Brain microvascular endothelial cell (primary cell): ENCODE data around the gene PICK1.
A peak's percentile ranks its signal among the peaks of the same experiment; 100 is the strongest.

ENCODE experiments used
- DNase-seq: peaks from one replicate; pipeline ENCODE4 v3.0.0-alpha.2; 2020
- H3K27ac ChIP-seq: fragments of 250-450 bp; sonication (Bioruptor Pico); 2 replicates; pipeline ENCODE4 v1.5.1; 2020; ENCODE audit warnings: mild to moderate bottlenecking, moderate library complexity
- H3K27me3 ChIP-seq: fragments of 250-450 bp; sonication (Bioruptor Pico); replicated peaks from 2 replicates; pipeline ENCODE4 v1.5.1; 2020; ENCODE audit warnings: mild to moderate bottlenecking
- H3K36me3 ChIP-seq: fragments of 250-450 bp; sonication (Bioruptor Pico); replicated peaks from 2 replicates; pipeline ENCODE4 v1.5.1; 2020; ENCODE audit warnings: mild to moderate bottlenecking
- H3K4me3 ChIP-seq: 2 replicates; pipeline ENCODE4 v1.5.1; 2011; ENCODE audit warnings: low read depth, mild to moderate bottlenecking, control low read depth, low read length, moderate library complexity
- in situ Hi-C: cut with HindIII; loops from 2 replicates; pipeline ENCODE4 v1.10.0; 2017; ENCODE audit warnings: low sequenced_read_pairs, low pct_ligation_motif_present
- TF ChIP-seq, protein P1 (sequence below): IDR thresholded peaks from 2 replicates; pipeline ENCODE4 v1.5.1; 2011; ENCODE audit warnings: low read depth, mild to moderate bottlenecking, moderate library complexity, low read length, control low read depth, inconsistent platforms; ENCODE audit errors: missing control alignments

Gene PICK1

DNA sequence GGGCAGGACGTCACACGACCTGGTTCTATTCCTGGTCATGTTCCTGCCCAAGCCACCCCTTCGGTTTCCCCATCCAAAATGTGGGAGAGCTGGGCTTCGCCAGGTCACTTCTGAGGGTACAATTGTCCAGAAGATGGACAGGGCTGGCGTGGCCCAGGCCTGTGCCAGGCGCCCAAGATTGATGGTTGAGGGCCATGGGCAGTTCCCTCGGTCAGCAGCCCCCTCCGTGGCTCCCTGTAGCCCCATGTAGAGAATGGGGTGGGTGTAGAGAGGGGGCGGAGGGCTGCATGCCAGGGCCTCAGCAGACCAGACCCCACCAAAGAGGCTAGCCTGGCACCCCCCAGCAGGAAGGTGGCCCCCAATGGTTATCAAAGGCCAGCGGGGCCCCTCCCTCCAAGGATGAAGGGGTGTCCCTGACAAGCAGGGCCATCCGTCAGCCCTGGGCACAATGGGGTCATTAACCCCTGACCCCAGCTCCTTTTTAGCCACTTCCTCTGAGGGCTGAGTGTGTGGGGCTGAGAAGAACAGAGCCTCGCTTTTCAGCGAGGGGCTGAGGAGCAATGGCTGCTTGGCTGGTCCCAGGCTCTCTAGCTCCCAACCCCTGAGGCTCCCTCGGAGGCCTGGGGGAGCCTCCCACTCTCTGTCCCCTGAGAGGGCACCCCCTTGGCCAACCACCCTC is 11.0 kb upstream of the PICK1 start:
- no peak for DNase-seq
- Histone ChIP-seq H3K27ac (no peak overlapping the region), H3K27me3 (no peaks in the 10 kb centered on the region), H3K36me3 (no peaks in the 10 kb centered on the region), H3K4me3 (no peak overlapping the region)
- TF ChIP-seq, protein P1, sequence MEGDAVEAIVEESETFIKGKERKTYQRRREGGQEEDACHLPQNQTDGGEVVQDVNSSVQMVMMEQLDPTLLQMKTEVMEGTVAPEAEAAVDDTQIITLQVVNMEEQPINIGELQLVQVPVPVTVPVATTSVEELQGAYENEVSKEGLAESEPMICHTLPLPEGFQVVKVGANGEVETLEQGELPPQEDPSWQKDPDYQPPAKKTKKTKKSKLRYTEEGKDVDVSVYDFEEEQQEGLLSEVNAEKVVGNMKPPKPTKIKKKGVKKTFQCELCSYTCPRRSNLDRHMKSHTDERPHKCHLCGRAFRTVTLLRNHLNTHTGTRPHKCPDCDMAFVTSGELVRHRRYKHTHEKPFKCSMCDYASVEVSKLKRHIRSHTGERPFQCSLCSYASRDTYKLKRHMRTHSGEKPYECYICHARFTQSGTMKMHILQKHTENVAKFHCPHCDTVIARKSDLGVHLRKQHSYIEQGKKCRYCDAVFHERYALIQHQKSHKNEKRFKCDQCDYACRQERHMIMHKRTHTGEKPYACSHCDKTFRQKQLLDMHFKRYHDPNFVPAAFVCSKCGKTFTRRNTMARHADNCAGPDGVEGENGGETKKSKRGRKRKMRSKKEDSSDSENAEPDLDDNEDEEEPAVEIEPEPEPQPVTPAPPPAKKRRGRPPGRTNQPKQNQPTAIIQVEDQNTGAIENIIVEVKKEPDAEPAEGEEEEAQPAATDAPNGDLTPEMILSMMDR: no peak
- in situ Hi-C loops: no loop called here

DNA sequence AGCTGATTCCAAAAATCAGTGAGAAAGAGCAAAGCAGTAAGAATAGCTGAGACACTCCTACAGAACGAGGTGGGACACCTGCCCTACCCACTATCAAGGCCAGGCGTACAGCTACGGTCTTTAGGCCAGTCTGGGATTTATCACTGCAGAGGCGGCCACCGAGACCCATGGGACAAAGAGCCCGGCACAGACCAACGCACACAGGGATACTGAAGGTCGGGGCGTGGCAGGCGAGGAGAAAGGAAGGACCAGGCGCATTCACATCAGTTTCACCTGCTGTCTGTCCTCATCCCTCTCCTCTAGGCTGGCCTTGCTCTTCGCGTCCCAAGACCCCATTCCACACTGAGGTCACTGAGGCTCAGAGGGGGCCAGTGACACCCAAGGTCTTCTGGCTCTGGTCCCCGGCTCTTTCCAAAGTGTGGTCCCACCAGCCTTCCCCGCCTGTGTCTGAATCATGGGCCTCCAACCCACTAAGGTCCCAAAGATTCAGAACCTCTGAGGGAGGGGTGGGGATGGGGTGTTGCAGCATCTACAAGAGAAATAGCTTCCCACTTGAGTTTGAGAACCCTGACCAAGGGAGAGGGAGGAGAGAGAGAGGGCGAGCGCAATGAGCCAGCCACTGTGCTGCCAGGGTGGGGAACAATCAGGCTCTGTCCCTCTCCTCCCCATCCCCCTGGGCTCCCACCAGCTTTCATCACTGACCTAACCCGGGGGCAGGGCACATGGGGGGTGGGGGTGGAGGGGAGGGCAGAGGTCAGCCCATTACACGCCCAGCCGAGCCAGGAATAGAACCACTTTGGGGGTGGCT is 7.2 kb upstream of the PICK1 start:
- in situ Hi-C loops: no loop called here

DNA sequence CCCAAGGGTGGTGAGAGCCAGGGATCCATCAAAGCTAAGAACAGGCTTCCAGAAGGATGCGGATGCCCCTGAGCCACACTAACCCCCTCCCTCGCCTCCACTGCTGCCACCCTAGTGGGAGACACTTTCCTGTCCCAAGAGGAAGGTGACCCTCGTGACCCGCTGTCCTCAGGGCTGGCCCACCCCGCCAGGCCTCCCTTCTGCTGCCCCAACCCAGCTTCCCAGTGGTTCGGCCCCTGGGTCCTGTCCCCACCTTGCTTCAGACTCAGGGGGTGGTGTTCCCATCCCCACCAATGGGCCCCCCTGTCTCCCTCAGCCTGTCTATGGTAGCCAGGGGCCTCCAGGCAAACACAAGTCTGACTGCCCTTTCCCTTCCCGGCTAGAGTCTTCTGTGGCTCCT is 6.5 kb upstream of the PICK1 start:
- in situ Hi-C loops: no loop called here
- TF ChIP-seq, protein P1: no peak
- H3K36me3 ChIP-seq: no peaks in the 10 kb centered on the region

More for the DNA sequence above, 7.2 kb upstream of the PICK1 start:
- Histone ChIP-seq H3K27ac (no peak overlapping the region), H3K4me3 (no peak overlapping the region), H3K27me3 (no peaks in the 10 kb centered on the region), H3K36me3 (no peaks in the 10 kb centered on the region)
- DNase-seq: no peak
- TF ChIP-seq, protein P1: no peak

DNA sequence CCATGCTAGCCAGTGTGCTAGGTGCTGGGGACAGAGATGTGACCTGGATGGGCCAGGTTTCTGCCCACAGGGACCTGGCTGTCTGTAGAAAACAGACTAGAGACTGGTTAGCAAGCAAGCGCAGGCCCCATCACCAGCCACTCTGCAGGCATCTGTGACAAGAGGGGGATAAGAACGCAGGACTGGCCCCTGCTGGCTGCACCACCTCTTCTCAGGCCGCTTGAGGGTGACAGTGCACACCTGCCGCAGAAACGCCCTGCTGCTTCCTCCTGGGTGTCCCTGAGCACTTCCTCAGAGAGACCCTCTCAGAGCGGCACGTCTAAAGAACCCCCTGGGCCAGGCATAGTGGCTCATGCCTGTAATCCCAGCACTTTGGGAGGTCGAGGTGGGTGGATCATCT is 5.9 kb upstream of the PICK1 start:
- in situ Hi-C loops: no loop called here
- DNase-seq: no peak
- Histone ChIP-seq H3K27ac (no peak overlapping the region), H3K36me3 (no peaks in the 10 kb centered on the region), H3K27me3 (no peaks in the 10 kb centered on the region), H3K4me3 (no peak overlapping the region)
- TF ChIP-seq, protein P1: no peak

More for the DNA sequence above, 6.5 kb upstream of the PICK1 start:
- DNase-seq: no peak
- no peak overlapping the region for H3K4me3 ChIP-seq
- H3K27me3 ChIP-seq: no peaks in the 10 kb centered on the region
- no peak overlapping the region for H3K27ac ChIP-seq

DNA sequence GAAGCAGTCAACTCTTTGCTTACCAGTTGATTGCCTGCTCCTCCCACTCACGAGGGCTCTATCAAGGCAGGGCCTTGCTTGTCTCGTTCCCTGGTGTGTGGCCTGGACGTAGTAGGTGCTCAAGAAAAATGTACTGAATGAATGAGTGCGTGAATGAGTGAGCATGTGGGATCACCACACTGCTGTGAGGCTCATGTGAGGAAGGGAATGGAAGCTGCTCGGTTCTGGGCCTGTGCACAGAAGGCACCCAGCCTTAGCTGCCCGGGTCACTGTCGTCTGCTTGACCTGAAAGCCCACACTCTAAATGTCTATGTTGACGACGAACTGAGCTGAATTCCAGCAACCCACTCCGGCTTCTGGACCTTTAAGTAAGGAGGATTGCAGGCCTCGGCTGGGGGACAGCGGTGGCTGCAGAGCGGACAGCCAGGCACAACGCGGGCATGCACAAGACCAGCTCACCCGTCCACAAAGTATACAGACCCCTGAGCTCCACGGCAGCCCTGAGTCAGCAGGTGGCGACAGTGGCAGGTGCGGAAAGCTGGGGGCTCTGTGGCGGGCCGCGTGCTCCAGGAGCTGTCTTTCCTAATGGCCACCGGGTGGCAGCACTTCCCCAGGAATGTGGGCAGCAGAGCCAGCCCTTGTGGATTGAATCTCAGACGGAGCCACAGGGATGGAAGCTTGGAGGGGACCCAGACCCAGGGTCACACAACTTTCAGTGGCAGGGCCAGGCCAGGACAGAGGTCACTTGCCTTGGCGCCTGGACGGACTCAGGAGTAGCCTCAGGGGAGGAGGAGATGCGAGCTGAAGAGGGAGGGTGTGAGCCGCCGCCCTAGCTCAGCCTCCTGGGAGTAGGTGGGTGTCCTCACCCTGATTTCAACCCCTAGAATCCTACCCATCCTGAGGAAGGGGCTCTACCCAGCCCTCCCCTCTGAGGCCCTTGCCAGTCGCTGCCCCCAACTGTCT is 5.0 kb upstream of the PICK1 start:
- DNase-seq: peak; percentile 47
- no peak overlapping the region for H3K4me3 ChIP-seq
- no peaks in the 10 kb centered on the region for H3K36me3 ChIP-seq
- no peak overlapping the region for H3K27ac ChIP-seq
- in situ Hi-C loops: no loop called here
- no peaks in the 10 kb centered on the region for H3K27me3 ChIP-seq
- TF ChIP-seq, protein P1: peak; percentile 85
